DMS79 treated with DMSO at 0.1 percent for 48 hours (cell line): ENCODE measurements around the gene TFAP2A.

Source experiments
- DNase-seq: peaks from one replicate; lab custom pipeline; 2025; lab: John Stamatoyannopoulos, UW

TFAP2A gene

DNA sequence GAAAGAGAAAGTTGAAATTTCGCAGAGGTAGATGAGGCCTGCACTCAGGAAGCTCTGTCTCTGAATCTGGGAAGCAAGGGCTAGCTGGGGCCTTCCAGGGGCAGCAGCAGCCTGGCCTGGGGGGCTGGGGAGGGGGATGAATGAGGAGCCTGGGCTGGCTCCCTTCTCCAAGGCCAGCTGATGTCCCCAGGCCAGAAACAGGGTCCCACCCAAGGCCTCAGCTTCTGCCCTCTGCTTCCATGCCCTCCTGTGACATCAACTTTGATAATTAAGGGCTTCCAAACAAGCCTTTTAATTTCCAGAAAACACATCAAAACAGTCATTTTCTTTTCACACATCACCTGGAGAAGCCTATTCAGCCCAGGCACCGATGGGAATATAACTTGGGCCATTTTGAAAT, 15.4 kb downstream of the TFAP2A start:
- no peak for DNase-seq

DNA sequence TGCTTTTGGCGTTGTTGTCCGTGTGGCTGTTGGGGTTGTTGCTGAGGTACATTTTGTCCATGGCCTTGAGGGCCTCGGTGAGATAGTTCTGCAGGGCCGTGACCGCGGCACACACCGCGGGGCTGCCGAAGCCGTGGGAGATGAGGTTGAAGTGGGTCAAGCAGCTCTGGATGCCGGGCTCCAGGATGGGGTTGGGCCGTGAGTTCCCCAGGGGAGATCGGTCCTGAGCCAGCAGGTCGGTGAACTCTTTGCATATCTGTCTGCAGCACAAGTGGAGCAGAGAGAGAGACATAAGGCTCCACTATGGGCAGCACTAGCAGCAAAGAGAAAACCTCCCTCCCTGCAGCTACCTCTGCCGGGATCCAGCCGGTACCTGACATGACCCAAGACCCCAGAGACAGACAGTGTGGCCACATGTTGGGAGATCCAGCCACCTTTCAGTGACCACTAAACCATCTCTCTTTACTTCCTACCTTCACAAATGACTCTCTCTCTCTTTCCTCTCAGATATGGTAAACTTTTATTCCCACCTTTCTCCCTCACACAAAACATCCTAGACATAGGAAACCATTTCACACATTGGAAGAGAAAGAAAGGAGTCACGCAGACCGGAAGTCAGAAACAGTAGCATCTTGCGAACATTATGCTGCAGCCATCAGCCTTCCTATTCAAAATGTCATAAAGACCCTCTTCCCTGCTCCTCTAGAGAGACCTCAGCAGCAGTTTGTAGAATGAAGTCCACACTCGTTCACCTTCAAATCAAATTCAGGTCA, 16.2 kb downstream of the TFAP2A start:
- DNase-seq, result no peak

DNA sequence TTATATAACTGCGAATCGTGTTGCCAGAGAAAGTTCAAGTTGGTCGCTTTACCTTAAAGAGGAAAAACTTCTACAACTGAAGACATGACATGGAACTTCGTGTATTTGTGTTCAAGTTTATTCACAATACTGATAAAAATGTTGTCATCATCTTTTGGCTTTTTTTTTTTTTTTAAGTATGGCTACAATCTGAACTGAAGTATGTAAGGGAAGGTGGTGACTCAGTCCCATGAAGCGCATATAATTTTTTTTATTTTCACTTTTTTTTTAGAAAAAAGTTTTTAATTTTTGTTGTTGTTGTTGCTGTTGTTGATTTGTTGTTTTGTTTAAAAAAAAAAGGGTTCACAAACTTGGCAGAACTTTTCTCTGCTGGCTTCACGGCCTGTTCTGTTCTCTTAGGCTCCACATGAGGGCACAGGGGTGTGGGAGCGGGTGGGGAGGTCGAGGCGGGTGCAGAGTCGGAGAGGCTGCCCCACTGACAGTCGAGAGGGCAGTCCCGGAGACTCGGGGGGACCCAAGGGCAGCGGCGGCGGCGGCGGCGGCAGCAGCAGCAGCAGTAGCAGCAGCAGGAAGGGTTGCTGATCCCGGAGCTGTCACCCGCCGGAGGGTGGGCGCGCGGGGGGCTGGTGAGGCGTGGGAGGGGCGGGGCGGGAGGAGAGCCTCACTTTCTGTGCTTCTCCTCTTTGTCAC, 17.0 kb downstream of the TFAP2A start:
- no peak for DNase-seq

DNA sequence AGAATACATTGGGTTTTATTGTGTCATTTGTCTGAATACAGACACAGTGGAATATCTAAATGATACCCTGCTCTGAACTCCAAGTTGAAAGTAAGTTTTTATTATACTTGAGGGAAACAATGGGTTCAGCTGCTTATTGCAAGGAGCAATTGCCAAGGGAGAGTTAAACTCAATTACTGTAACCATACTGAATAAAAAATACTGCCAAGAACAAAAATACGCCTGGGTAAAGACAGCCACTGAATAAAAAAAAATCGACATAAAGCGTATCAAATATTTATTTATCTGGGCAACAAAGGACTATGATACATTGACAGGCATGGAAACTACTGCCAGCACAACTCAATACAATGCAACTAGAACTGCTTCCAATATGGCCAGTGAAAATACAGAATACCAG, 18.1 kb downstream of the TFAP2A start:
- no peak for DNase-seq

DNA sequence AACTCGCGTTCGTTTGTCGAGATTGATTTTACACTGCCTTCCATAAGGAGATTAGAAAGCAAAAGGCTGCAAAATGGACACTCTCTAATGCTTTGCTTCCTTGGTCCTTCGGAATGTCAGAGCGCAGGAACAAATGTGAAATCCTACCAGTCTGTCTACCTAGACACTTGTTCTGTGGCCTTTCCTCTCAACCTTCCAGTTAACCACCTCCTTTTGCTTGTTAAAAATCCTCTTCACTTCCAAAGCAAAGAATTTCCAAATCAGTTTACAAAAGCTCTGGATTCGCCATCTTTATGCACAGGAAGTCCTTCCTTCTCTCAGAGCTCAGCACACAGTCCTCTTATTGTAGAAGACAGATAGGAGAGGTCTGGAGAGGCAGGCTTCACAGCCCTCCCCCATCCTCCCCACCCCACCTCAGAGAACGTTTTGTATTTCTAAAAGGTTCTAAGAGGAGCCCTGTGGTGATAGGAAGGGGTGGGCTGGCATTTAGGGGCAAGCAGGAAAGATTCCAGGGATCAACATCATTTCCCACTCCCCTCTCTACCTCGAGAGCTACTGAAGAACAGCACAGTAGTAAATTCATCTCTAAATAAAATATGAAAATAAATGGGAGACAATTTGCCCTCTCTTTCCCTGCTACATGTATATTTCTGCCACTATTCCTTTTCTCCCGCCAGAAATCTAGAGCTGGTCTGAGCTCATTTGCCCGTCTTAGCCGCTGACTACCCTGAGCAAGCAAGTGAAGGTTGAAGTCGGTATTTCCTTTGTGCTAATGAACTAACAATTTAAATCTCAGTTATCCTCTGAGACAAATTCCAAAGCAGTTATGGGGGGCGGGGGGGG, 18.9 kb downstream of the TFAP2A start:
- no peak for DNase-seq

DNA sequence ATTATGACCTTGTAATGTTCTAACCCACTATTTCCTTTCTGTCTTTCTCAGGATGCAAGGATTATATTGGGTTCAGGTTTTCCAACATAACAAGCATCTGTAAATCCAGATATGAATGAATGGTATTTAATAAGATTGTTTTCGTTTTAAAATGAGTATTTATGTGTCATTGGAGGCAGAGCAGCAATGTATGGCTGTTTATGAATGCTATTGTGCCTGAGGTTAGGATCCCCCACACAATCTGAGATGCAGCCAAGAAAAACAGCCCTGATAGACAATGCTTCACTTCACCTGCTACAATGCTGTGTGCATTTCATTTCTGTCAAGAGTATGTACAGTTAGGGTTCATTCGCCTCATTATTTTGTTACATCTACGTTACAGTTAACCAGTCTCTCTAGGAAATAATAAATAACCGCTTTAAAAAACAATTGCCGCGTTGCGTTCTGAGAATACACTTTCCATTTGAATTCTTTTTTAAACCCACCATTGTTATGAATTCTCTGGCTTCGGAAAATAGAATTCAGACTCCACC, 19.6 kb downstream of the TFAP2A start:
- DNase-seq, result peak; percentile 11

DNA sequence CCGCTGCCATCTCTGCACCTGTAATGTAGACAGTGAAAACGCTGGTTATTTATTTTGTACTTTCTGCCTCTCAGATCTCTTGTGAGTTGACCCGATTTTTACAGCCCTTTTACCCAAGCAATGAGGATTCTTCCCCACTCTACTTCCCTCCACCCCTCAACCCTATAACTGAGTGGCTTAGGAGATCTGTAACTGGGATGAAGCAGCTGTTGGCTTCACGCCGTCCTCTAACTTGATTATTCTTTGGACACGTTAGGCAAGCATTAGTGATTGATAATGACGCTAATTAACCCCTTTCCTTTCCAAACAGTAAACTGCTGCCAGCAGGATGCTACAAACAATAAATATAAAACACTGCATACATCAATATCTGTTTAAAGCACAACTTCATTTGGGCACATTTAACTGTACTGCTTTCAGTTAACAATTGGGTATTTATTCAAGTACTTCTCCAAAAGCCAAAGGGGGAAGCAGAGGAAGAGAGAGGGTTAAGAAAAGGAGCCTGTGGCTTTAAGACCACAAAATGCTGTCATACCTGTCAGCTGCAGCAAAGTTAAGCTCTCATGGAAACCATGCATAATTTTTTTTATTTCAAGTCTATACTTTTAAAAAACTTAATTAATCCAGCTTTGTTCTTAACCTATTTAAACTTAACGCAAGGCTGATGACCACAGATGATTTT, 21.2 kb downstream of the TFAP2A start:
- DNase-seq, result no peak

DNA sequence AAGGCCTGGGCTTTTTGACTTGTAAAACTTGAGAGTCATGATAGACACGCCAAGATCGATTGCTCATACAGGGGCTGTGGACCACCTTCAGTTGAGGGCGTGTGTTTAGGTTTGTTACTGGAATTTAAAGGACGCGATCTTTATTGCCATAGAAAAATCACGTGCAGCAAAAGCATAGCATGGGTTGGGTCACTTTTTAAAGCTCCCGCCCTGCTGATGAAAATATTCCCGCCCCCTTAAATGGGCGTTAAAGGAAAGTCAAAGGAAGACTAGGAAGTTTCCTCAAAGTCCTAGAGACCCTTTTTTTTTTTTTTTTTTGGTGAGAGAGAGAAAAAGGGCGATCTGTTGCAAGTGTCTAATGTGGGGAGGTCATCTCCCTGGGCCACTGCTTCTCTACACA, 23.1 kb downstream of the TFAP2A start:
- no peak for DNase-seq

DNA sequence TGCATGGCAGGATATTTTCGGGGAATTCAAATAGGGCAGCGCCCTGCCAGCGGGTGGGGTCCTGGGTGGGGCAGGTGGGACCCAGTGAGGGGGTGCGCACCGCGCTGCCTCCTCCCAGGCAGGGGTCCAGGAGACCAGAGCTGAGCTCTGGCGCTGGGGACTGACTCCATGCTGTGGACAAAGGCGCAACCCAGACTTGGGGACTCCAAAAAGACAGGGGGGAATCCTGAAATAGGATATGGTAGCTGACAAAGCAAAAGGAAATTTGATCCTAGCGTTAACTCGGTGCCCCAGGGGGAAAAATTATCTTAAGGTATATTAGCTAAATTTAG, 23.6 kb downstream of the TFAP2A start:
- DNase-seq, result no peak

DNA sequence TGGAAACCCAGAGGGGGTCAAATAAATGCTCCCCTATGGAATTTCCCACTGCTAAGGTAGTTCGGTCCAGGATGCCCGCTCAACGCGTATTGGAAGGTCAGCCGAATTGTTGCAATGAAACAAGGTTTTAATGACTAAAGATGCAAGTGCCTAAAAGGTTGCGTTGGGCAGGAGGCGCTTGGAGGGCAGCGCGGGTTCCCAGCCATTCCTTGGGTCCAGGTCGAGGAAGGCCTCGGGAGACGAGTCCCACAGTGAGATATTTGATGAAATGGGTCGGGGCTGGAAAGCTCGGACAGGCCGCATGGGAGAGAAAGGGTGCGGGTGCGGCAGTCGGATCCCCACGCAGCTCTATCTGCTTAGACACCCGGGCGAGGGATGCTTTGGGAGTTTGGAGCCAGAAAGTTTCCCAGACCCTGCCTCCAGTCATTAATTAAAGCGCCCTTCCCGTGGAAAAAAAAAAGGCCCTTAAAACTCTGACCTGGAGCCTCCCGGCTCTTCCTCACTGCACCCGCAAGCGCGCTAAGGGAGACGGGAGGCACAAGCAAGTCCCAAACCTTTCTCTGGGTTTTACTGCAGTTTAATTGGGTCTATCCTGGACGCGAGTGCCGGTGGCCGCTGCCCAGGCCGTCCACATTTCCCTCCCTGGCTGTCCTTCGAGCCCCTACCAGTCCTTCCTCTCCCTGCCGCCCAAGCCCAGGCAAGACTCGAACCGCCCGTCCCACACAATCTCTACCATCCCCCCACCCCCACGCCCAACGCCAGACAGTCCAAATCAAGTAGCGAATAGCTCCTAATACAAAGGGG, 24.2 kb downstream of the TFAP2A start:
- no peak for DNase-seq

DNA sequence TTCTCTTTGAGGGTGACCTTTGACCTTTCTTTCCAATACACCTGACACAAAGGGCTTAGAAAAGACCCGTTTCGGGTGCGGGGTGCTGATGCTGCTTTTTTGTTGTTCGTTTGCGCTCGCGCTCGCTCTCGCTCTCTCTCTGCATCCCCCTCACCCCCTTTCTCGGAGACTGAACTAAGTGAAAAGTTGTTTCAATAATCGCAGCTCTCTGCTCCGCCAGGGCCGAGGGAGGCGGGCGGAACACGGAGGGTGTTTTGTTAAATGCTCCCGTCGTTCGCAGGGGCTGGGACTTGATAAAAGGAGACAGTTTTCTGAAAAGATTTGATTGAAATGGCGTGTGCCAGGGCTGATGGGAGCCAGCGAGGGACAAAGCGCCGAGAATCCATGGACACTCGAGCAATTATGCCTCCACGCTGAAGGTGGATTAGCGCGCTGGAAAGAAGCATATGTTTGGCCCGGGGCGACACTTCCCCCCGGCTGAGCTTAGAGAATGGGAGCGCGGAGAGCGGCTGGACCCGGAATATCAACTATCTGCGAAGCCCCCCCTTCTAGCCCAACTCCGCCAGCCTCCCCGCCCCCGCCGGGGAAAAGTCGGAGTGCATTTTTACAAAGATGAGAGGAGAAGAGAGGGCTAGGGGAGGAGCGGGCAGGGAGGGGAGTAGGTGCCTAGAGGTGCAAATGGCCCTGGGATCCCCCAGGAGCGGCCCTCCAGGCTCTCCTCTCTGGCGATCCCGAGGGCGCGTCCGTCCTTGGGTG, 25.0 kb downstream of the TFAP2A start:
- DNase-seq, result no peak

DNA sequence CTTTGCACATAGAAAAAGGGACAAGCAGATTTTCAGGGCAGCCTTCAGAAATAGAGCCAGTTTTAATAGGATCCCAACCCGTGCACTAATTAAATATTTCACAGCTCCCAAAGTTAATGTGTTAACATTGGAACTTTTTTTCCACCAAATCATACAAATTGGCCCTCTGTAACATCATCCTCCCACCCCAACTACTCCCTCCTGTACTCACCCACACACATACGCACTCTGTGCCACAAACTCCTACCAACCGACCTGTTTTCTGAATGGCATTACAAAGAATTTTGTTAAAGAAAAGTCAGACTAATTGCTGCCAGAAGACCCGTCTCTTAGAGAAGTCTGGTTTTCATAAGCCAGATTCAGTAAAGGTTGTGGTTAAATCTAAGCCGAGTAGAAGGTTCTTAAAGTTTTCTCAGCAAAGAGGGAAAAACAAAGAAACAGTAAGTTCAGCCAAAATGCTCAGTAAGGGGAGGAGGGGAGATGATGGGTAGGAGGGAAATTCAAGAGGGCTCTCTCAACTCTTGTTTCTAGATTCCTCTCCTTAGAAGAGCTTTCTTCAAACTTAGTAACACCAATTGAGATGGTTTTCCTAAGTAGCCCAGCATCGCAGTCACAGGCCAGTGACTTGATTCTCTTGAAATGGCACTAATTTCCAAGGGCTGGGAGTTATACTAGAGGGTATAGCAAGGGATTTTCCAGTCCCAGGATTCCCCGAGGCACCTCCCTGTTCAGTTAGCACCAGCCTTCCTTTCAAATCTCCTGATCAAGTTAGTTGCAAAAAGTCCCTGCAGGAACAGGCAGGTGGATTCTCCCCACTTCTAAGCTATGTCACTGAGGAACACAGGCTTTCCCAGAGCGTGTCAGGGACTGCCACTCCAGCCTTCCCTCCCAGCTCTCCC, 27.9 kb downstream of the TFAP2A start:
- DNase-seq, result no peak

DNA sequence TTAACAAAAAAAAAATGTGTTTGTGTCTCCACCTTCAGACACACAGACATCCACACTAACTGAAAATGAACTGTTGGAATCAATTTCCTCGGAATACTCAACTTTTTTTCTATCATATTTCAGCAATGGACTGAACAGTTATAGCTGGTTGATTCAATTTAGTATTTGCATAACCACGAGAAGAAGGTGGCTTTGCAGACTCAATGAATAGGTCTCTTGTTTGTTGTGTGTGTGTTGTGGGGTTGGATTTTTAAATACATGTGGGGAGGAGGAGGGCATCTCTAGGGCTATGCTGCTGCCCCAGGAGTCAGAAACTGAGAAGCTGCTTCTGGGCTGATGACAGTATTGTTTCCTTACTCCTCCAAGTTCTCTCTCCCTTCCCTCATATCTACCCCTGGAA, 28.7 kb downstream of the TFAP2A start:
- no peak for DNase-seq

DNA sequence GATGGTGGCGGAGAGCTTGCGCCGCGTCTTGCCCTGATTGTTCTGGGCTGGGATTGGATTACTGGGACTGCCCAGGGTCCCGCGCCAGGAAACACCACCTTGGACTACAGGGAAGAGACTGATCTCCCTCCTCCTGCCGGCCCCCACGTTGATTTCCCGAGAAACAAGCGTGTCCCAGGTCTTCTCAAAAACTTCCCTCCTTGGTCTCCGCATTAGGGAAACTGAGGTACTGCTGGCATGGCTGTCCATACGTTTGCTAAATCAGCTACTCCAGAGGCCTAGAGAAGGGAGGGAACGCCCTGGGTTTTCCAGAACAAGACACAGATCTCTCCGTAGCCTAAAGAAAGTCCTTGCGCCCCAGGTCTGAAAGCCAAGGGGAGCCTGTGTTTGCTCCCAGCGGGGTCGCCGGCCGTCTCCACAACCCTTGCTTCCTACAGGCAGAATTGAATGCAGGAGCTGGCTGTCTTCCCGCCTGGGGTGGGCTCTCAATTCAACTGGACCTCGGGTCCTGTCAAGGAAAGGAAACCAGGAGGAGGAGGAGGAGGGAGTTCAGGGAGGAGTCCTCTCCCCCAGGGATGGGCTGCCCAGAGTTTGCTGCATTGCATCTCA, 29.2 kb downstream of the TFAP2A start:
- no peak for DNase-seq

DNA sequence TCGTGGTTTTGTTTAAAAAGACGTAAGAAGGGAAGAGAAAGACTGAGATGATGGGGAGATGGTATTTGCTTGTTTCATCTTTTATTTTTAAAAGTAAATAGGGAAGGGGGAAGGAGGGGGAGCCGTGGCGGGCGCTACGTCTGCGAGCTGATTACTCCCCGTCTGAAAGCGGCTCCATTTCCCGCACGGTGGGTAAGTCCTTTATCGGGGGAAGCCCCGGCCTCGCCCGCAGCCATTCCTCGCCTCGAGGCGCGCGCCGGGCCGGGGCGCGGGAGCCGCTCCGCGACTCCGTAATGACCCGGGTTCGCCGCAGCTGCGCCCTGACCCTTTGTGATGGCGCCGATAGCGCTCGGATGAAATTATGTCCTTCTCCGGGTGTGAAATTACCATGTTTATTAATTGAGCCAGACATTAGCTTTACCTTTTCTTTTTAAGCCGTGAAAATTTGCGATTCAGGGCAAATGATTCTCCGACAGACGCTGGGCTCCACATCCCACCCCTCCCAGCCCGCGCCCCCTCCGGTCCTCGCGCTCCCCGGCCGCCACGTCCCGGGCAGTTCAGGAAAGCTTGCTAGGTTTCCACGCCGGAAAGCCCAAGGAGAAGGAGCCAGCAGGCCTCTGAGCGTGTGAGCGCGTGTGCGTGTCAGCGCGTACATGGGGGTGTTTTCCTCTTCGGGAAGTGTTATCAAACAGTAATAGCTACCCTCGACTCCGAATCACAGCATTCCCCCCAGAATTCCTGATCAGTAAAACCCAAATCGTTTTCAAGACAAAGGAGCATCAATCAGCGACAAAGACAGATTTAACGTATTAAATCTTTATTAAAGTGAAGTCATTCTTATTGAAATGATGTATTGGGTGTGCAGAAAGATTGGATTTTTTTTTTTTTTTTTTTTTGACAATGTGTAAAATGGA, 30.0 kb downstream of the TFAP2A start:
- no peak for DNase-seq

DNA sequence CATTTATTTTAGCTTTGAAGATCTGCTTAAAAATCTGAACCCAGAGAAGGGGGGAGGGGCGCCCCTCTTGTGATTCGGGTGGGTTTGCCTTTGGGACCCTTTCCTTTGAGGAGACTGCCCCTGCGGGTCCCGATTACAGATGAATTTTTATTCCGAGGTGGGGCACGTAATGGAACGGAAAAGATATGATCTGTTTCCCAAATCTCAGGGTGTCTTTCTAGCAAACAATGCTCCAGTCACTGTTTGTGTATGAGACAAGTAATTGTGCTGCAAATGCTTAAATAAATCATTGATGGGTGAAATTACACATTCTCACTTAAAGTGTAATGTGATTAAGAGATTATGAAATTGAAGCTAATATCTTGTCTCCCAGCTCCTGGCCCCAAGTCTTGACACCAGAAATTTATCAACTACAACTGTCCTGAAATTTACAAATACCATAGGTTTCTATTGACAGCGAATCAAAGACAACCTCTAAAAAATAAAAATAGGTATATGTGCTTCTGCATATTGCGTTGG, 30.7 kb downstream of the TFAP2A start:
- no peak for DNase-seq

DNA sequence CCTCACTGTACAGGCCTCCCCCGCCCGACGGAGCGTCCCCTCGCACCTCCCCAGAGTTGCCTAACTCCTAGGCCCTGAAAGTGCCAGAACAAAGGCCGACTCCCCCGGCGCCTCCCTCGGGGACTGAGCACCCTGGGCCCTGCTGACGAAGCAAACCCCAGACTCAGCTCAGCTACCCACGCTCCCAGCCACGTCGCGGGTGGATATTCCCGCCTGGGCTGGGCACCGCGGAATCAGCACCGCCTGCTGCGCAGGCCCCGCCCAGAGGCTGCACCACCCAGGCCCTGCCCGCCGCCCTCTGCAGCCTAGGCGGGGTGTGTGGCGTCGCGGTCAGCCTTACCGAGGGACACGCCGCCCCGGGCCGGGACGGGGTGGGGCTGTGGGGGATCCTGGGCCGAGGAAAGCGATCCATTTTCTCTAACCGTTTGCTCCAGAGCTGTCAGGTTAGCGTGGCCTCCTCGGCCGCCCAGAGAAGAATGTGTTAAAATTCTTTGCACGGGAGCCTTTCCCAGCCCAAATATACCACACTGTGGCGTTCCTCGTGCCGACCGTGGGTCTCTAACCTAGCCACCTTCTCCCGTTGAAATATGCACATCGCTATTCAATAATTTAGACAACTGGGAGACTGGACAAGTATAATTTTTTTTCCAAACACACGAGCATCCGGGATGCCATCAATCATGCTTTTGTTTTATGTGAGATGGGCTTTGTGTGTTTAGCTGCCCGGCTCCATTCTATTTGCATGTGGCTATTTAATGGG, 31.4 kb downstream of the TFAP2A start:
- DNase-seq, result peak; percentile 2
